ENCODE data around the gene POLR1C.
"Not testable (repeated sequence)": the region's sequence is repeated elsewhere in the genome, so short reads cannot be mapped to it uniquely, and the experiment has no call there.

The POLR1C gene

GRCh38 chr6:43511824-43512415, 5.0 kb upstream of the POLR1C start:
- DNase-seq = no peak

- DNase-seq = no peak
Observed at GRCh38 chr6:43515808-43516207, 1.1 kb upstream of the POLR1C start.

GRCh38 chr6:43516367-43516696, 557 bp upstream of the POLR1C start:
- DNase-seq = no peak

- no peak for DNase-seq
Observed at GRCh38 chr6:43517505-43518357, 842 bp downstream of the POLR1C start.

DNA sequence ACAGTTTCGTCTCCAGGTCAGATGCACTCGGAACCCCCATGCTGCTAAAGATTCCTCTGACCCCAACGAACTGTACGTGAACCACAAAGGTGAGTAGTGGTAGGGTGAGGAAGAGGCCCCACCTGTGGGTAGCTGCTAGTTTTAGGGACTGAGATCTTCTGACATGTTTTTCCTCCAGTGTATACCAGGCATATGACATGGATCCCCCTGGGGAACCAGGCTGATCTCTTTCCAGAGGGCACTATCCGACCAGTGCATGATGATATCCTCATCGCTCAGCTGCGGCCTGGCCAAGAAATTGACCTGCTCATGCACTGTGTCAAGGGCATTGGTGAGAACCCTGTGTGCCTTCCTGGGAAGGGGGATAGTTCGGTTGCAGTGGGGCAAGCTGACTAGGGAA, 3.2 kb downstream of the POLR1C start:
- no peak for DNase-seq

GRCh38 chr6:43521836-43522235, 4.9 kb downstream of the POLR1C start:
- no peak for DNase-seq

DNA sequence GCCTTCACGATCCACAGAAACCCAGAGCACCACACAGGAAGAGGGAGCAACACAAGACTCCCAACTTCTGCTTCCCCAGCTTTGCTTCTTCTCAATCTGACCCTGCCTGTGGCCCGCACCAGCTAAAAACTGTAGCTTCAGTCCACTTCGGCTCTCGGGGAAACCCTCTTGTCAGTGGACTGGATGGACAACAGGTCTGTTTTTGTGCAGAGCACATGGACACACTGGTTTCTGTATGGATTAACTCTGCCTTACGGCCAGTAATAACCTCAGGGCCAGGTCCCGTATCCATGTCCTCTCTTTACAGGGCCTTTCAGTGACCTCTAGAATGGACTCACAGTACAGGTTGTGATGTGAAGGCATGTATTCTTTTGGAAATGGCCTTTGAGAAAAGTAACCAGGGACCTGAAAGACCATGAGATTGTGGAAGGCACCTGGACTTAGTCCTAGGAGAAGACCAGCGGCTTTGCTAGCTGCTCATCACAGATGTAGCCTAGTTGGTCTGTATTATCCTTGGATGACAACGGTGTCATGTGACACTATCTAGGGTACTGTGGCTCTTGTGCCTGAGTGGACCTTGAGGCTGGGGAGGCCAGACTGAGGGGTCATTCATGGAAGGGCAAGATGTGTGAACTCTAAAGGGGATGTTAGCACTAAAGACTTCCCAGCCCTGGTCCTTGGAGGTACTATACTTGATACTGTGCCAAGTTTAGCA, 5.8 kb downstream of the POLR1C start:
- DNase-seq = no peak

GRCh38 chr6:43523284-43523683, 6.4 kb downstream of the POLR1C start:
- no peak for DNase-seq

GRCh38 chr6:43524483-43524961, 7.6 kb downstream of the POLR1C start:
- DNase-seq = no peak

- no peak for DNase-seq
Observed at GRCh38 chr6:43532201-43532600, 15.3 kb downstream of the POLR1C start.

DNA sequence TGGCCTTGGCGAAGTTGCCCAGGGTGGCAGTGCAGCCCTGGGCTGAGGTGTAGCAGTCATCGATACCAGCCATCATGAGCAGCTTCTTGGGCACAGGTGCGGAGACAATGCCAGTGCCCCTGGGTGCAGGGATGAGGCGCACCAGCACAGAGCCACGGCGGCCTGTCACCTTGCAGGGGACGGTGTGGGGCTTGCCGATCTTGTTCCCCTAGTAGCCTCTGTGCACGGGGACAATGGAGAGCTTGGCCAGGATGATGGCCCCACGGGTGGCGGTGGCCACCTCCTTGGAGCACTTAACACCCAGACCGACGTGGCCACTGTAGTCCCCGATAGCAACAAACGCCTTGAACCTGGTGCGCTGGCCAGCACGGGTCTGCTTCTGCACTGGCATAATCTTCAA, 22.1 kb downstream of the POLR1C start:
- not testable (repeated sequence) for DNase-seq

GRCh38 chr6:43539409-43539808, 22.5 kb downstream of the POLR1C start:
- DNase-seq = not testable (repeated sequence)

GRCh38 chr6:43540507-43540906, 23.6 kb downstream of the POLR1C start:
- DNase-seq = no peak

GRCh38 chr6:43541774-43542471, 25.0 kb downstream of the POLR1C start:
- no peak for DNase-seq

DNA sequence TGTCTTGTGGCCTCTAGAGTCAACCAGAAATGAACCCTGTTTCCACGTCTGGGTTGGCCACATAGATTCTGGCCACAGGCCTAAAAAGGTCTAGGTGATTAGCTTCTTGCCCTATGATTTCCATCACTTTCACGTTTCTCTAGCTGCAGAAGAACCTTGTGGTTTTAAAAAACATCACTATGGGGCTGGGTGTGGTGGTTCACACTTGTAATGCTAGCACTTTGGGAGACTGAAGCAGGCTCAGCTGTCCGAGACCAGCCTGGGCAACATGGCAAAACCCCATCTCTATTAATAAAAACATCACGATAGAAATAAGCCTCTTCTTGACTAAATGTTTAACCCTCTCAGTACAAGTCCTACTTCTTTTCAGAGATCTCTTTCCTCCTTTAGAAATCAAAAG, 27.6 kb downstream of the POLR1C start:
- no peak for DNase-seq

- no peak for DNase-seq
Observed at GRCh38 chr6:43547222-43547621, 30.3 kb downstream of the POLR1C start.

GRCh38 chr6:43557620-43558019, 40.7 kb downstream of the POLR1C start:
- DNase-seq = not testable (repeated sequence)

GRCh38 chr6:43559328-43559727, 42.4 kb downstream of the POLR1C start:
- DNase-seq = no peak

- DNase-seq = no peak
Observed at GRCh38 chr6:43570876-43571441, 54.1 kb downstream of the POLR1C start.

Measured in activated gamma-delta T cell (primary cell).